Activated T-cell treated with anti-CD3 and anti-CD28 coated beads, Interleukin-2, amount 50 U/mL, for 1 hour (primary cell): ENCODE measurements around the gene LRRC8E.

Experiments
- DNase-seq: peaks from one replicate; pipeline ENCODE4 v3.0.0-alpha.2; 2020

The LRRC8E gene

GRCh38 chr19:7933828-7934725, 45.8 kb downstream of the LRRC8E start:
- no peak for DNase-seq

- DNase-seq = no peak
Measured at GRCh38 chr19:7934766-7935165, 46.5 kb downstream of the LRRC8E start.

- DNase-seq = no peak
Measured at GRCh38 chr19:7940841-7941240, 52.5 kb downstream of the LRRC8E start.

GRCh38 chr19:7941895-7942596, 53.7 kb downstream of the LRRC8E start:
- DNase-seq = no peak

- no peak for DNase-seq
Measured at GRCh38 chr19:7942981-7943443, 54.7 kb downstream of the LRRC8E start.

GRCh38 chr19:7943444-7944176, 55.3 kb downstream of the LRRC8E start, which contains the start of gene TIMM44:
Gene TIMM44 (minus strand): TSS chr19:7943666. CDS start chr19:7943651, 15 bp downstream.
- peak; percentile 97 for DNase-seq

- DNase-seq = peak; percentile 86
Measured at GRCh38 chr19:7944177-7944761, 56.0 kb downstream of the LRRC8E start.

- no peak for DNase-seq
Measured at GRCh38 chr19:7947939-7948338, 59.6 kb downstream of the LRRC8E start.
